ENCODE measurements around the gene CHRNA4. TPM values are rescaled to one million over a fixed set of nuclear protein-coding genes. Genes with fewer than 3 reads are reported as not detected.

Gene CHRNA4
- total and polyA plus RNA-seq, 9 of the 15 experiments (the other 6 are each of a cell fraction or from before 2014, with no cell fraction given), result not detected

DNA sequence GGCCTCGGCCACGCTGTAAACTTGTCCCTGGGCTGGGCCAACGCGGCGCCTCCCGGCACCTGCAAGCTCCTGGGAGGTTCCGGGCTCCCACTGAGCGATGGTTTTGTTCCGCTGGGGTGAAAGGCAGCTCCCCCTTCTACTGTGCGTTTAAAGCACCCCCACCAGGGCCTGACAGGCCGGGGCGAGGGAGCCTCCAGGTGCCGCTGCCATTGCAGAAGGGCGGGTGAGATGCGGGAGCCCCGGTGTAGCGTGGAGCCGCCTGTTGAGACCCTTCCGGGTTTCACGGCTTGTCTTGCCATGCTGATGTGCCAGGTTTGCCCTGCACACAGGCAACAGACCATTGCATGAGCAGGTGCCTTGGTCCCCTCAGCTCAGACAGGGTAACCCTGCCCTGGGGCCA is 65.3 kb downstream of the CHRNA4 start:
- no peaks in the 10 kb centered on the region for H3K36me3 ChIP-seq (ENCODE audit: control insufficient read depth, insufficient read depth, low read length)
- FAIRE-seq (no peak), DNase-seq (ENCODE audit: extremely low read depth in 1 of 4, low spot score in 3 of 4) (no peak), ATAC-seq (no peak)
- H4K20me1 ChIP-seq (replicated peaks; ENCODE audit: control insufficient read depth, insufficient read depth, low read length), result peaks cover 23% of the 10 kb centered on the region; the same call in 1 of the 2 replicates
- H3K9me1 ChIP-seq (ENCODE audit: control insufficient read depth, insufficient read depth, low read length), result peaks cover 6% of the 10 kb centered on the region
- H3K27ac ChIP-seq (ENCODE audit: extremely low read depth, low read depth, low read length), result no peak overlapping the region
- no peak overlapping the region for H2AFZ ChIP-seq (ENCODE audit: low read depth, low read length)
- no peaks in the 10 kb centered on the region for H3K79me2 ChIP-seq (ENCODE audit: control insufficient read depth, insufficient read depth, low read length)
- H3K9ac ChIP-seq (ENCODE audit: insufficient read depth in 1 of 2, low read depth in 2 of 2, low read length in 2 of 2), result no peak overlapping the region
- H3K27me3 ChIP-seq (ENCODE audit: control insufficient read depth in 2 of 2, insufficient read depth in 2 of 2, low read length in 2 of 2), result peaks cover 12 to 38% of the 10 kb centered on the region in 2 experiments; a peak in 4 of 5 replicates
- intact Hi-C loops (cut with micrococcal nuclease) (no loop called here), in situ Hi-C loops (cut with MboI) (no loop called here)
- H3K4me3 ChIP-seq, result no peak overlapping the region
- POLR2A ChIA-PET, result interaction anchor here (0.6 to 5.7 kb wide), 4 partner anchors 9 to 165 kb away, joined by 3 to 28 read pairs (median 7); no protein-coding TSS in a partner anchor
- TF ChIP-seq MTF1 (CRISPR knock-in tag; IDR thresholded peaks at IDR 0.05; ENCODE audit: borderline replicate concordance), result no peak
- TF ChIP-seq NRF1 (conservative IDR thresholded peaks at IDR 0.05 in 1 of 2, IDR thresholded peaks at IDR 0.05 in 1 of 2), result no peak
- TF ChIP-seq U2AF1 (optimal IDR thresholded peaks at IDR 0.05; ENCODE audit: low read depth, low read length), result no peak
- 12% methylated on average over 20 of the region's 20 CpGs for WGBS (ENCODE audit: insufficient coverage, low coverage, missing lambda C conversion rate)
- no TSS peak for BruUV-seq (replicated peaks)
- CTCF ChIA-PET (ENCODE audit: low intra/inter-chr PET ratio), result no interaction called here
- H3K9me3 ChIP-seq (replicated peaks; ENCODE audit: control insufficient read depth, insufficient read depth, low read depth, low read length), result no peaks in the 10 kb centered on the region
- H3K4me1 ChIP-seq (replicated peaks in 1 of 2; ENCODE audit: control insufficient read depth in 2 of 2, insufficient read depth in 2 of 2, low read length in 2 of 2), result peaks cover 0 to 61% of the 10 kb centered on the region in 2 experiments; a peak in 2 of 5 replicates
- H3K4me2 ChIP-seq (ENCODE audit: insufficient read depth, low read length), result no peak overlapping the region

DNA sequence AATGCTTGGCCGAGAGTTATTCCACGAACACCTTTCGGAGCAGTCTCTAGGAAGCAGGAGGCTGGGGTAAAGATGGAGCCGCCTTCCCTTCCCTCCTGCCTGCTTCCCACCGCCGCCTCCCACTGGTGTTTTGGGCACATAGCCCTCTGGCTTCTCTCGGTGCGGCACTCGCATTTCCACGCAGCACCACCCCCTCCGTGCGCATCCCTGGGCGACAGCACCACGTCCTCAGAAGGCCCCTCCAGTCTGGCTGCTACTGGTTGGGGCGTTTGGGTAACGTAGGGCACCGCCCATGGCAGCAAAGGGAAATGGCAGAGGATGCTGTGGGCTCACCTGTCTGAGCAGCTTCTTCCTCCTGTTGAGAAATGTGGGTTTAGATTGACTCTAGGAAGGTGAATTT is 65.7 kb downstream of the CHRNA4 start:
- intact Hi-C loops (cut with micrococcal nuclease), result no loop called here
- H3K9me3 ChIP-seq (replicated peaks; ENCODE audit: control insufficient read depth, insufficient read depth, low read depth, low read length), result no peaks in the 10 kb centered on the region
- 7% methylated on average over 13 of the region's 17 CpGs for WGBS (ENCODE audit: insufficient coverage, low coverage, missing lambda C conversion rate)
- H3K36me3 ChIP-seq (ENCODE audit: control insufficient read depth, insufficient read depth, low read length), result 0 out of 3 replicates have a peak, but pooled peaks cover under 1% of the 10 kb centered on the region
- no peak overlapping the region for H3K4me3 ChIP-seq
- in situ Hi-C loops (cut with MboI), result no loop called here
- H4K20me1 ChIP-seq (replicated peaks; ENCODE audit: control insufficient read depth, insufficient read depth, low read length), result peaks cover 27% of the 10 kb centered on the region
- H3K27me3 ChIP-seq (ENCODE audit: control insufficient read depth in 2 of 2, insufficient read depth in 2 of 2, low read length in 2 of 2), result peaks cover 12 to 38% of the 10 kb centered on the region in 2 experiments; a peak in 4 of 5 replicates
- CTCF ChIA-PET (ENCODE audit: low intra/inter-chr PET ratio), result no interaction called here
- no peak for DNase-seq (ENCODE audit: extremely low read depth in 1 of 4, low spot score in 3 of 4)
- H2AFZ ChIP-seq (ENCODE audit: low read depth, low read length), result no peak overlapping the region
- H3K79me2 ChIP-seq (ENCODE audit: control insufficient read depth, insufficient read depth, low read length), result no peaks in the 10 kb centered on the region
- 0 out of 2 replicates have a peak, but pooled peaks have one; percentile 66 for TF ChIP-seq SAFB (IDR thresholded peaks at IDR 0.05; ENCODE audit: borderline replicate concordance, low read depth, low read length)
- TF ChIP-seq, protein P1, sequence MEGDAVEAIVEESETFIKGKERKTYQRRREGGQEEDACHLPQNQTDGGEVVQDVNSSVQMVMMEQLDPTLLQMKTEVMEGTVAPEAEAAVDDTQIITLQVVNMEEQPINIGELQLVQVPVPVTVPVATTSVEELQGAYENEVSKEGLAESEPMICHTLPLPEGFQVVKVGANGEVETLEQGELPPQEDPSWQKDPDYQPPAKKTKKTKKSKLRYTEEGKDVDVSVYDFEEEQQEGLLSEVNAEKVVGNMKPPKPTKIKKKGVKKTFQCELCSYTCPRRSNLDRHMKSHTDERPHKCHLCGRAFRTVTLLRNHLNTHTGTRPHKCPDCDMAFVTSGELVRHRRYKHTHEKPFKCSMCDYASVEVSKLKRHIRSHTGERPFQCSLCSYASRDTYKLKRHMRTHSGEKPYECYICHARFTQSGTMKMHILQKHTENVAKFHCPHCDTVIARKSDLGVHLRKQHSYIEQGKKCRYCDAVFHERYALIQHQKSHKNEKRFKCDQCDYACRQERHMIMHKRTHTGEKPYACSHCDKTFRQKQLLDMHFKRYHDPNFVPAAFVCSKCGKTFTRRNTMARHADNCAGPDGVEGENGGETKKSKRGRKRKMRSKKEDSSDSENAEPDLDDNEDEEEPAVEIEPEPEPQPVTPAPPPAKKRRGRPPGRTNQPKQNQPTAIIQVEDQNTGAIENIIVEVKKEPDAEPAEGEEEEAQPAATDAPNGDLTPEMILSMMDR (IDR thresholded peaks at IDR 0.05 in 2 of 3, conservative IDR thresholded peaks at IDR 0.05 in 1 of 3; ENCODE audit: insufficient read depth in 2 of 3, low read depth in 1 of 3, low read length in 3 of 3), result peak in 1 of 3 experiments; percentile 18; a peak in 1 of 6 replicates
- no peak for TF ChIP-seq CBX2 (IDR thresholded peaks at IDR 0.05; ENCODE audit: insufficient read depth, low read length, poor library complexity, severe bottlenecking)
- peak; percentile 25; the same call in 1 of the 2 replicates for TF ChIP-seq ZNF764 (CRISPR knock-in tag; IDR thresholded peaks at IDR 0.05; ENCODE audit: low read depth)
- POLR2A ChIA-PET, result interaction anchor here (0.6 to 5.7 kb wide), 4 partner anchors 8 to 166 kb away, joined by 3 to 28 read pairs (median 7); no protein-coding TSS in a partner anchor
- FAIRE-seq, result no peak
- BruUV-seq (replicated peaks), result no TSS peak
- no peak for ATAC-seq
- H3K27ac ChIP-seq (ENCODE audit: extremely low read depth, low read depth, low read length), result no peak overlapping the region
- 0 out of 4 replicates have a peak overlapping the region, but pooled peaks of 1 of the 2 experiments have one; percentile 20 for H3K9ac ChIP-seq (ENCODE audit: insufficient read depth in 1 of 2, low read depth in 2 of 2, low read length in 2 of 2)
- no peak overlapping the region for H3K4me2 ChIP-seq (ENCODE audit: insufficient read depth, low read length)
- peaks cover 6% of the 10 kb centered on the region for H3K9me1 ChIP-seq (ENCODE audit: control insufficient read depth, insufficient read depth, low read length)
- H3K4me1 ChIP-seq (replicated peaks in 1 of 2; ENCODE audit: control insufficient read depth in 2 of 2, insufficient read depth in 2 of 2, low read length in 2 of 2), result peaks cover 0 to 65% of the 10 kb centered on the region in 2 experiments; a peak in 2 of 5 replicates

Measured in K562 (cell line).